SW 1271 (cell line): ENCODE data around the gene DNAJB8.

ENCODE experiments used
- DNase-seq, 2 experiments: peaks; one replicate each; lab custom pipeline; 2025; lab: John Stamatoyannopoulos, UW

Gene DNAJB8

GRCh38 chr3:128464702-128465101 lies 2.0 kb downstream of the DNAJB8 start:
- no peak for DNase-seq

- no peak for DNase-seq
Observed at GRCh38 chr3:128464188-128464587, 2.5 kb downstream of the DNAJB8 start.

- no peak for DNase-seq
Observed at GRCh38 chr3:128463771-128464170, 2.9 kb downstream of the DNAJB8 start.

GRCh38 chr3:128463354-128463753 lies 3.3 kb downstream of the DNAJB8 start:
- DNase-seq: no peak

GRCh38 chr3:128462931-128463330 lies 3.8 kb downstream of the DNAJB8 start:
- DNase-seq: no peak

GRCh38 chr3:128462341-128462910 lies 4.3 kb downstream of the DNAJB8 start:
- no peak for DNase-seq

GRCh38 chr3:128461731-128462130 lies 5.0 kb downstream of the DNAJB8 start:
- no peak for DNase-seq

- no peak for DNase-seq
Observed at GRCh38 chr3:128459461-128459820, 7.2 kb downstream of the DNAJB8 start.

- no peak for DNase-seq
Observed at GRCh38 chr3:128458746-128459460, 7.8 kb downstream of the DNAJB8 start.

- DNase-seq: no peak
Observed at GRCh38 chr3:128457937-128458336, 8.8 kb downstream of the DNAJB8 start.

- no peak for DNase-seq
Observed at GRCh38 chr3:128456776-128457715, 9.6 kb downstream of the DNAJB8 start.

GRCh38 chr3:128455786-128456748 lies 10.6 kb downstream of the DNAJB8 start:
- DNase-seq: no peak

GRCh38 chr3:128455116-128455515 lies 11.6 kb downstream of the DNAJB8 start:
- DNase-seq: no peak

GRCh38 chr3:128454310-128454618 lies 12.4 kb downstream of the DNAJB8 start:
- DNase-seq: no peak

- no peak for DNase-seq
Observed at GRCh38 chr3:128453501-128454309, 13.0 kb downstream of the DNAJB8 start.

GRCh38 chr3:128452678-128453275 lies 13.9 kb downstream of the DNAJB8 start:
- no peak for DNase-seq

- no peak for DNase-seq
Observed at GRCh38 chr3:128452120-128452519, 14.6 kb downstream of the DNAJB8 start.

GRCh38 chr3:128449111-128449638 lies 17.5 kb downstream of the DNAJB8 start:
- no peak for DNase-seq

- DNase-seq: no peak
Observed at GRCh38 chr3:128448491-128448890, 18.2 kb downstream of the DNAJB8 start.

- no peak for DNase-seq
Observed at GRCh38 chr3:128447561-128448013, 19.1 kb downstream of the DNAJB8 start.
